NT2/D1 (cell line): ENCODE results near the gene LEFTY1.

Experiments used
- YY1 ChIP-seq: IDR thresholded peaks from 2 replicates; pipeline ENCODE4 v1.6.1; 2011; ENCODE audit not compliant: insufficient read length, insufficient read depth
- ZNF274 ChIP-seq: IDR thresholded peaks from 2 replicates; pipeline ENCODE4 v1.6.1; 2011; ENCODE audit warnings: mild to moderate bottlenecking, low read depth, low read length

DNA sequence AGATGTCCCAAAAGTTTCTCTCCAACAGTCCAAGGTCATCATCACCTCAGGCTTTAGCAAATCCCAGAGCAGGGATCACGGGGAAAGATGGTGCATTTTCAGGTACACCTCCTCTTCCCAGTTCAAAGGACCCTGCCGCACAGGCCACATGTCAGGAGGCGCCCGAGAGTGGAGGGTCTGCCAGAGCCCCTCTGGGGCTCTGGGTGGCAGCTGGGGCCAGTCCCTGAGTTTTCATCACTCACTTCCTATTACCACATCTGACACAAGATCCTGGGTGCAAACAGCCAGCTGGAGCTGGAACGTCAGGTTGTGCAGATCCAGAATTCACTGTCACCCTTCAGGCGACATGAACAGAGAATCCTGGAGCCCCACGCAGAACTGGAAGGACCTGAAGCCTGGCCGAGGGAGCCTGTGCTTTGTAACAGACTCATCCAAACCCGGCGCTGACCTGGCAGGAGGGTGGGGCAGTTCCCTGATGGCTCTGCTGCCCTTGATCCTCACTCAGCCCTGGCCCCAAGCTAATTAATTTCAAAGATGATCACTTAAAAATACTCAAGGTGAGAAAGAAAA, 15.6 kb downstream of the LEFTY1 start:
- TF ChIP-seq ZNF274 (no peak), YY1 (no peak)
